ENCODE results near the gene MRPL46. TPM values are rescaled to one million over a fixed set of nuclear protein-coding genes. Genes with fewer than 3 reads are reported as not detected.

The MRPL46 gene
- total RNA-seq, 1 experiment from 2014 or later = 32.7 TPM

DNA sequence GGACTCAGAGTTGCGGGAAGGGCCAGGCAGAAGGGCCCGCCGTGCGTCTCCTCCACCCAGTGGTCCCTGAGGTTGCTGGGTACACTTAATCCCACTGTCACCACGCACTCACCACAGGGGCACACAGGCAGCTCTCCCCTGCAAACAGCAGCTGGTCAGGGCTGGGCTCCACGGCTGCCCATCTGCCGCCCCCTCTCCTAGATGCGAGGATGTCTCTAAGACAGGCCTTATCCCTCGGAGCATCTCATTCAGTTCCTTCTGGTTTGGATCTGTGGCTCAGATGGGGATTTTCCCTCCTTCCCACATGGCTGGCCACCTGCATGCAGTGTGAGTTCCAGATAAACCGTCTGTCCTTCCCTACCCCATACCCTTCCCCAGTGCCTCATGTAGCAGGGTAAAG lies 26.7 kb upstream of the MRPL46 start:
- H3K9me2 ChIP-seq (ENCODE audit: insufficient read depth) = no peaks in the 10 kb centered on the region
- H4K20me1 ChIP-seq (ENCODE audit: insufficient read depth) = no peaks in the 10 kb centered on the region
- no peak overlapping the region for H3K27ac ChIP-seq
- CTCF ChIA-PET = no interaction called here
- H3K36me3 ChIP-seq (ENCODE audit: low read depth) = no peaks in the 10 kb centered on the region
- no peaks in the 10 kb centered on the region for H3K9me3 ChIP-seq (ENCODE audit: insufficient read depth, low read depth)
- POLR2A ChIA-PET (ENCODE audit: unreplicated experiment) = no interaction called here
- TF ChIP-seq, protein P1, sequence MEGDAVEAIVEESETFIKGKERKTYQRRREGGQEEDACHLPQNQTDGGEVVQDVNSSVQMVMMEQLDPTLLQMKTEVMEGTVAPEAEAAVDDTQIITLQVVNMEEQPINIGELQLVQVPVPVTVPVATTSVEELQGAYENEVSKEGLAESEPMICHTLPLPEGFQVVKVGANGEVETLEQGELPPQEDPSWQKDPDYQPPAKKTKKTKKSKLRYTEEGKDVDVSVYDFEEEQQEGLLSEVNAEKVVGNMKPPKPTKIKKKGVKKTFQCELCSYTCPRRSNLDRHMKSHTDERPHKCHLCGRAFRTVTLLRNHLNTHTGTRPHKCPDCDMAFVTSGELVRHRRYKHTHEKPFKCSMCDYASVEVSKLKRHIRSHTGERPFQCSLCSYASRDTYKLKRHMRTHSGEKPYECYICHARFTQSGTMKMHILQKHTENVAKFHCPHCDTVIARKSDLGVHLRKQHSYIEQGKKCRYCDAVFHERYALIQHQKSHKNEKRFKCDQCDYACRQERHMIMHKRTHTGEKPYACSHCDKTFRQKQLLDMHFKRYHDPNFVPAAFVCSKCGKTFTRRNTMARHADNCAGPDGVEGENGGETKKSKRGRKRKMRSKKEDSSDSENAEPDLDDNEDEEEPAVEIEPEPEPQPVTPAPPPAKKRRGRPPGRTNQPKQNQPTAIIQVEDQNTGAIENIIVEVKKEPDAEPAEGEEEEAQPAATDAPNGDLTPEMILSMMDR (conservative IDR thresholded peaks at IDR 0.05) = no peak
- TF ChIP-seq EZH2 (IDR thresholded peaks at IDR 0.05; ENCODE audit: low read depth) = no peak
- no peaks in the 10 kb centered on the region for H3K79me2 ChIP-seq (ENCODE audit: low read depth)
- no peak overlapping the region for H3K4me2 ChIP-seq
- H3F3A ChIP-seq (ENCODE audit: insufficient read depth, low read depth) = no peaks in the 10 kb centered on the region
- no peak for DNase-seq
- intact Hi-C loops (cut with micrococcal nuclease; ENCODE audit: unreplicated experiment) = no loop called here
- no peak overlapping the region for H3K4me3 ChIP-seq
- H3K4me1 ChIP-seq (replicated peaks; ENCODE audit: insufficient read depth) = no peaks in the 10 kb centered on the region
- BruUV-seq (replicated peaks) = no TSS peak
- H2AFZ ChIP-seq = no peak overlapping the region
- H3K27me3 ChIP-seq (ENCODE audit: insufficient read depth, low read depth) = peaks cover 3% of the 10 kb centered on the region; the same call in 1 of the 2 replicates

DNA sequence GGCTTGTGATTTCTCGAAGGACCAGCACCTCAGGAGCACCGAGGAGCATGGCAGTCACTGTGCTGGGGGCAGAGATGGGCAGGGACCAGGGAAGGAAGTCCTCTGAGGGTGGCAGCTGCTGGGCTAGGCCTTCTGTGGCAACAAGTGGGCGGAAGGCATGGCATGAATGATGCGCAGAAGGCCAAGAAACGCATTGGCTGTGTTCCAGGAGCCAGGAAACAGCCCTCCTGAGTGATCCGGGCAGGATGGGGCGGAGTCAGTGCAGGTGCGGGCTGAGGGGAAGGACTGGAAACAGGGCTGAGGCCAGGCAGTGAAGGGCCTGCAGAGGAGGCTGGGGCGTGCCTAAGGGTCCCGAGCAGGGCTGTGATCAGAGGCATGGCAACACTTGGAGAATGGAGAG lies 24.0 kb upstream of the MRPL46 start:
- ChIA-PET POLR2A (ENCODE audit: unreplicated experiment) (no interaction called here), CTCF (no interaction called here)
- Histone ChIP-seq H3K4me1 (replicated peaks; ENCODE audit: insufficient read depth) (no peaks in the 10 kb centered on the region), H3K4me3 (no peak overlapping the region), H3K36me3 (ENCODE audit: low read depth) (no peaks in the 10 kb centered on the region), H3K4me2 (no peak overlapping the region), H3K27me3 (ENCODE audit: insufficient read depth, low read depth) (peaks cover 9% of the 10 kb centered on the region; the same call in 1 of the 2 replicates), H3K79me2 (ENCODE audit: low read depth) (no peaks in the 10 kb centered on the region), H4K20me1 (ENCODE audit: insufficient read depth) (no peaks in the 10 kb centered on the region), H3K9me2 (ENCODE audit: insufficient read depth) (no peaks in the 10 kb centered on the region), H2AFZ (no peak overlapping the region), H3K9me3 (ENCODE audit: insufficient read depth, low read depth) (no peaks in the 10 kb centered on the region), H3K27ac (no peak overlapping the region), H3F3A (ENCODE audit: insufficient read depth, low read depth) (no peaks in the 10 kb centered on the region)
- no peak for DNase-seq
- intact Hi-C loops (cut with micrococcal nuclease; ENCODE audit: unreplicated experiment) = no loop called here
- TF ChIP-seq EZH2 (IDR thresholded peaks at IDR 0.05; ENCODE audit: low read depth) = no peak
- TF ChIP-seq, protein P1 (conservative IDR thresholded peaks at IDR 0.05) = no peak
- BruUV-seq (replicated peaks) = no TSS peak

DNA sequence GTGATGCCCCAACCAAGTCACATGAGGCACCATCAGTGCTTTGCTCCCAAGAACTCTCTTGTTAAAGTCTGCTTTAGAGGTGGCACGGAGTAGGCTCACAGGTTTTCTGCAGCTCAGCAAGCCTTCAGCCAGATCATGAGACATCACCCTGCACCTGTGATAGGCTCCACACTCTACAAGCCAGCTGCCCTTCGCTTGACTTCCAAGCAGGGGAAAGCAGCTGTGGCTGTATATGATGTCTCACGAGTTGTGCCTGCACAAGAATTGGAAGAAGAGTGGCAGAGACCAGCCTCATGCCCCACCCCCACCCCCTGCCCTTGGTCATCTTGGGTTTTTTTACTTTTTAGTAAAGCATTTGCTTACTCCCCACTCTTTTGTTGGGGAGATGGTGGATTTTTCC lies 22.8 kb upstream of the MRPL46 start:
- no peak for DNase-seq
- Histone ChIP-seq H3K4me3 (no peak overlapping the region), H3K36me3 (ENCODE audit: low read depth) (no peaks in the 10 kb centered on the region), H3K79me2 (ENCODE audit: low read depth) (no peaks in the 10 kb centered on the region), H3K4me2 (no peak overlapping the region), H3K27ac (no peak overlapping the region), H3K4me1 (replicated peaks; ENCODE audit: insufficient read depth) (no peaks in the 10 kb centered on the region), H3K27me3 (ENCODE audit: insufficient read depth, low read depth) (peaks cover 9% of the 10 kb centered on the region; the same call in 1 of the 2 replicates), H3F3A (ENCODE audit: insufficient read depth, low read depth) (no peaks in the 10 kb centered on the region), H2AFZ (no peak overlapping the region), H3K9me3 (ENCODE audit: insufficient read depth, low read depth) (no peaks in the 10 kb centered on the region), H4K20me1 (ENCODE audit: insufficient read depth) (no peaks in the 10 kb centered on the region), H3K9me2 (ENCODE audit: insufficient read depth) (no peaks in the 10 kb centered on the region)
- no TSS peak for BruUV-seq (replicated peaks)
- CTCF ChIA-PET = no interaction called here
- POLR2A ChIA-PET (ENCODE audit: unreplicated experiment) = no interaction called here
- intact Hi-C loops (cut with micrococcal nuclease; ENCODE audit: unreplicated experiment) = no loop called here
- no peak for TF ChIP-seq EZH2 (IDR thresholded peaks at IDR 0.05; ENCODE audit: low read depth)
- TF ChIP-seq, protein P1 (conservative IDR thresholded peaks at IDR 0.05) = no peak

Measured in PC-9 (cell line).